PC-3 (cell line): ENCODE results near the gene CRELD1. TPM values are rescaled to one million over a fixed set of nuclear protein-coding genes. Genes with fewer than 3 reads are reported as not detected.

Source experiments
- ATAC-seq: fragments of 200-7000 bp; cut with Tn5 transposase; 2 replicates; pipeline ENCODE4 v1.9.1; 2020; ENCODE audit warnings: mild to moderate bottlenecking, moderate library complexity
- BruUV-seq: library from RNA; stranded (reverse); fragments of 400-500 nt; replicated peaks from 2 replicates; lab custom pipeline; 2021; lab: Mats Ljungman, UMichigan
- CTCF ChIA-PET: fragments of 300-600 bp; sonication (Branson Sonifier 250); formaldehyde crosslinking; loops from one replicate; lab custom pipeline; 2022; ENCODE audit warnings: antibody characterized with exemption; lab: Charles Lee
- POLR2A ChIA-PET: fragments of 300-600 bp; sonication (Branson Sonifier 250); formaldehyde crosslinking; loops from one replicate; lab custom pipeline; 2022; ENCODE audit warnings: antibody characterized with exemption; ENCODE audit not compliant: unreplicated experiment; lab: Charles Lee
- DNase-seq: peaks from one replicate; pipeline ENCODE4 v3.0.0-alpha.2; 2015
- H2AFZ ChIP-seq: fragments of 300-600 bp; sonication (generic); 2 replicates; pipeline ENCODE4 v1.6.0; 2016; ENCODE audit warnings: antibody characterized with exemption, low read length
- H3F3A ChIP-seq: fragments of 300-600 bp; sonication (generic); one replicate; pipeline ENCODE4 v1.6.0; 2017; ENCODE audit warnings: antibody characterized with exemption, low read length, control low read depth, mild to moderate bottlenecking; ENCODE audit not compliant: unreplicated experiment
- H3K27ac ChIP-seq: fragments of 300-600 bp; sonication (generic); 2 replicates; pipeline ENCODE4 v1.5.1; 2016; ENCODE audit warnings: mild to moderate bottlenecking, low read length
- H3K27me3 ChIP-seq: fragments of 300-600 bp; sonication (generic); 2 replicates; pipeline ENCODE4 v1.6.1; 2016; ENCODE audit warnings: low read length, mixed read lengths
- H3K36me3 ChIP-seq: fragments of 300-600 bp; sonication (generic); 2 replicates; pipeline ENCODE4 v1.6.1; 2016; ENCODE audit warnings: low read depth, mixed run types, low read length, mixed read lengths
- H3K4me1 ChIP-seq: fragments of 300-600 bp; sonication (generic); 2 replicates; pipeline ENCODE4 v1.5.1; 2016; ENCODE audit warnings: low read length; ENCODE audit not compliant: insufficient read depth
- H3K4me2 ChIP-seq: fragments of 300-600 bp; sonication (generic); 2 replicates; pipeline ENCODE4 v1.6.0; 2016; ENCODE audit warnings: low read length
- H3K4me3 ChIP-seq: fragments of 300-600 bp; sonication (generic); 2 replicates; pipeline ENCODE4 v1.5.1; 2016; ENCODE audit warnings: mild to moderate bottlenecking, low read length, mixed read lengths
- H3K79me2 ChIP-seq: fragments of 300-600 bp; sonication (generic); 2 replicates; pipeline ENCODE4 v1.6.1; 2017; ENCODE audit warnings: low read length, mixed read lengths
- H3K9ac ChIP-seq: fragments of 300-600 bp; sonication (generic); 2 replicates; pipeline ENCODE4 v1.6.0; 2016; ENCODE audit warnings: mild to moderate bottlenecking, low read length
- H3K9me2 ChIP-seq: fragments of 300-600 bp; sonication (generic); replicated peaks from 2 replicates; pipeline ENCODE4 v1.6.1; 2016; ENCODE audit warnings: mixed run types, low read length, mixed read lengths
- H3K9me3 ChIP-seq: fragments of 300-600 bp; sonication (generic); 2 replicates; pipeline ENCODE4 v1.6.1; 2016; ENCODE audit warnings: low read length, mixed read lengths
- H4K20me1 ChIP-seq: fragments of 300-600 bp; sonication (generic); 2 replicates; pipeline ENCODE4 v1.6.1; 2016; ENCODE audit warnings: low read length, mixed read lengths
- CTCF ChIP-seq: fragments of 300-600 bp; sonication (generic); conservative IDR thresholded peaks from 2 replicates; pipeline ENCODE4 v1.5.1; 2017; ENCODE audit warnings: antibody characterized with exemption, low read depth, mild to moderate bottlenecking, low read length
- EZH2 ChIP-seq: fragments of 300-600 bp; sonication (generic); IDR thresholded peaks from one replicate; pipeline ENCODE4 v1.6.1; 2017; ENCODE audit warnings: antibody characterized with exemption, mild to moderate bottlenecking, low read length; ENCODE audit not compliant: unreplicated experiment
- EZH2phosphoT487 ChIP-seq: fragments of 300-600 bp; sonication (generic); IDR thresholded peaks from 2 replicates; pipeline ENCODE4 v1.6.1; 2018; ENCODE audit warnings: mild to moderate bottlenecking, antibody characterized with exemption, low read length, borderline replicate concordance
- intact Hi-C: fragments of 100-400 bp; cut with micrococcal nuclease; formaldehyde crosslinking; loops from 2 replicates; pipeline ENCODE4 v1.9.0; 2023
- total RNA-seq: library from RNA; depleted of rRNA; stranded (reverse); fragments of >200 nt; gene quantifications from 2 replicates; pipeline ENCODE4 v1.2.3, GENCODE V29; 2014; rRNA removed

CRELD1 gene
- total RNA-seq, 1 experiment from 2014 or later: 22.0 TPM

GRCh38 chr3:9994086-9994844 is 60.6 kb downstream of the CRELD1 start:
- H3K9me3 ChIP-seq: no peaks in the 10 kb centered on the region
- peak; percentile 58 for DNase-seq
- no peak overlapping the region for H3K9ac ChIP-seq
- no peak overlapping the region for H3K4me3 ChIP-seq
- no TSS peak for BruUV-seq
- H3K79me2 ChIP-seq: peaks cover 42% of the 10 kb centered on the region
- ChIA-PET CTCF (interaction anchor here (0.6 kb wide), 1 partner anchor 744 kb away, joined by 3 read pairs; no protein-coding TSS in a partner anchor), POLR2A (no interaction called here)
- H4K20me1 ChIP-seq: no peaks in the 10 kb centered on the region
- TF ChIP-seq EZH2phosphoT487 (no peak), CTCF (no peak), EZH2 (no peak)
- peaks cover 9% of the 10 kb centered on the region; the same call in 1 of the 2 replicates for H3K4me1 ChIP-seq
- no peaks in the 10 kb centered on the region for H3K9me2 ChIP-seq
- no peak overlapping the region for H3K4me2 ChIP-seq
- no peaks in the 10 kb centered on the region for H3K27me3 ChIP-seq
- peaks cover 24% of the 10 kb centered on the region; the same call in 1 of the 2 replicates for H3K36me3 ChIP-seq
- H2AFZ ChIP-seq: no peak overlapping the region
- no peak overlapping the region for H3K27ac ChIP-seq
- ATAC-seq: peak; percentile 92
- intact Hi-C loops: no loop called here
- H3F3A ChIP-seq: no peaks in the 10 kb centered on the region

Other genes with a start within 250 kb of the CRELD1 start
- 0.07 TPM in 1 of 2 replicates, not detected in the other for gene CPNE9, start 230.0 kb upstream of the CRELD1 start, total RNA-seq
- gene BRPF1, start 202.1 kb upstream of the CRELD1 start, total RNA-seq: 27.0 and 29.8 TPM in 2 replicates
- gene OGG1, start 183.9 kb upstream of the CRELD1 start, total RNA-seq: 38.7 and 47.3 TPM in 2 replicates
- gene CAMK1, start 163.9 kb upstream of the CRELD1 start, total RNA-seq: 36.6 and 53.2 TPM in 2 replicates
- 85.4 and 85.9 TPM in 2 replicates for gene TADA3, start 141.4 kb upstream of the CRELD1 start, total RNA-seq
- 131 and 223 TPM in 2 replicates for gene ARPC4, start 140.8 kb upstream of the CRELD1 start, total RNA-seq
- gene TTLL3, start 123.6 kb upstream of the CRELD1 start, total RNA-seq: 8.4 and 11.6 TPM in 2 replicates
- gene RPUSD3, start 89.8 kb upstream of the CRELD1 start, total RNA-seq: 54.1 and 76.1 TPM in 2 replicates
- not detected in 2 replicates for gene CIDEC, start 53.6 kb upstream of the CRELD1 start, total RNA-seq
- 32.5 and 34.1 TPM in 2 replicates for gene JAGN1, start 43.2 kb upstream of the CRELD1 start, total RNA-seq
- 4.0 and 4.7 TPM in 2 replicates for gene IL17RE, start 31.0 kb upstream of the CRELD1 start, total RNA-seq
- 116 and 138 TPM in 2 replicates for gene IL17RC, start 16.7 kb upstream of the CRELD1 start, total RNA-seq
- 4.4 and 5.0 TPM in 2 replicates for gene PRRT3, start 18.6 kb downstream of the CRELD1 start, total RNA-seq
- 55.8 and 77.1 TPM in 2 replicates for gene EMC3, start 53.0 kb downstream of the CRELD1 start, total RNA-seq
- gene FANCD2, start 92.6 kb downstream of the CRELD1 start, total RNA-seq: 58.7 and 67.9 TPM in 2 replicates
- gene FANCD2OS, start 174.4 kb downstream of the CRELD1 start, total RNA-seq: not detected in 2 replicates
- 110 and 140 TPM in 2 replicates for gene BRK1, start 181.8 kb downstream of the CRELD1 start, total RNA-seq
- 45.0 and 51.5 TPM in 2 replicates for gene VHL, start 207.9 kb downstream of the CRELD1 start, total RNA-seq
- gene IRAK2, start 231.1 kb downstream of the CRELD1 start, total RNA-seq: 4.7 and 5.5 TPM in 2 replicates